GM18870 (cell line): ENCODE measurements around the gene C11orf16.
"Not testable (repeated sequence)": the region's sequence is repeated elsewhere in the genome, so short reads cannot be mapped to it uniquely, and the experiment has no call there.

Experiments
- ATAC-seq: cut with Tn5 transposase; IDR thresholded peaks from one replicate; pipeline ENCODE4 v1.9.1; 2021; ENCODE audit warnings: moderate library complexity; ENCODE audit not compliant: unreplicated experiment

The C11orf16 gene

GRCh38 chr11:8937659-8938058 lies 4.9 kb upstream of the C11orf16 start:
- ATAC-seq, result no peak

GRCh38 chr11:8937159-8937558 lies 4.4 kb upstream of the C11orf16 start:
- no peak for ATAC-seq

- ATAC-seq, result not testable (repeated sequence)
Measured at GRCh38 chr11:8935789-8936188, 3.0 kb upstream of the C11orf16 start.

DNA sequence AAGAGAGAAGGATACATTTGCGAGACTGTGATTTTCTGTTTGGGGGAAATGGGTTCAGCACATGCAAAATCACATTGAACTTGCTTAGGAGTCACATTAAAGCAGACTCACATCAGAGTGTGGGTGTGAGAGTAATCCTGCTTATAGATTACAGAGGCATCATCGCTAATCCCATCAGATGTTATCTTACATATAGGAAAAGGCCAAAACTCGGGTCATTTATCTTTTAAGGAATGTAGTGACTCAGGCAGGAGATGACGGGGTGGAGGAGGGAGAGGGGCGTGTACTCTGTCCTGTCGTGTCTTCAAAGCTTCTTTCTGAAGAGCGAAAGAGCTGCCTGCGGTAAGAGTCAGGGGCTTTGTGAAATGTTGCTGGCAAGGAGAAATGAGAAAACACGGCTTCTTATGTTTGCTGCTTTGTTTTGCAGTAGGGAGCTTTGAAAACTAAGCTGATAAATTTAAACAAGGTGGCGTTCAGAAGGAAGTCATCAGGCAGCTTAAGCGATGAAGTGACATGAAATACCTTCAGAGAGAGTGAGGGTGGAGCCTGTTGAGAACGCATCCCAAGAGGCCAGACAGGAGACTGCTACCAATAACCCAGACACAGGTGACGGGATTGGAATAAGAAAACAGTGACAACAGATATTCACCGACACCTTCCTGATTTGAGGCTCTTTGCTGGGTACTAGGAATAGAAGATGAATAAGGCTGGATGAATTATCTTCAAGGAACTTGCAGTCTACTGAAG lies 2.2 kb upstream of the C11orf16 start:
- ATAC-seq, result no peak

GRCh38 chr11:8933931-8934330 lies 1.2 kb upstream of the C11orf16 start:
- no peak for ATAC-seq

DNA sequence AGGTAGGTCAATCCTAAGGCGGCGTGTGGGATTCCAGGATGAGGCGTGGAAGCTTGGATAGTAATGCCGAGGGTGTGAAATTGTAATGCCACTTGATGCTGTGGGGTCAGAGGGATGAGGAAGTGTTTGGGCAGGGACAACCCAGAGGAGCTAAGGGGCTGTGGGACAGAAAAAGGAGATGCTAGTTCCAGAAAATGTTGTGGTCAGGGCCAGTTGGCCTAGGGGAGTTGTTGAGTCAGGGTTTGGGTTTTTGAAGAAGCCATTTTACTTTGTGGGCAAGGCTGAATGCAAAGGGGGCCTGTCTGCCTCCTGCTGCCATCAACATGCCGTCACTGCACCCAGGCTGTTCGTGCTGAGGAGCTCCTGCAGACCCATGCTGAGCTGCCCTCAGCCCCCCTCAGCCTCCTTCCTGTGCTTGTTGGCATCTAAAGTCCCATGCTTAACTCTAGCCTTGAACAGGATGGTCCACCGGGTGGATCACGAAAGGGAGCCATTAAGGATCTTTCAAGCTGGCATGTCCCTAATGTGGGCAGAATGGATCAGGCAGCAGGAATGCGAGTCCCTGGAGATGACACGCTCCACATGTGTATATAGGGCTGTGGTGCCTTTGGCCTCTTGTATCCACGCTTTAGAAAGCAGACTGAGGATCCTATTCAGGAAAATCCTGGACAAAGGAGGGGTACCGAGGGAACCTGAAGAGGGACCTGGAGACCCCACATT lies 2.1 kb downstream of the C11orf16 start:
- ATAC-seq, result no peak

- ATAC-seq, result no peak
Measured at GRCh38 chr11:8928981-8929615, 3.6 kb downstream of the C11orf16 start.

- ATAC-seq, result no peak
Measured at GRCh38 chr11:8928205-8928604, 4.5 kb downstream of the C11orf16 start.

DNA sequence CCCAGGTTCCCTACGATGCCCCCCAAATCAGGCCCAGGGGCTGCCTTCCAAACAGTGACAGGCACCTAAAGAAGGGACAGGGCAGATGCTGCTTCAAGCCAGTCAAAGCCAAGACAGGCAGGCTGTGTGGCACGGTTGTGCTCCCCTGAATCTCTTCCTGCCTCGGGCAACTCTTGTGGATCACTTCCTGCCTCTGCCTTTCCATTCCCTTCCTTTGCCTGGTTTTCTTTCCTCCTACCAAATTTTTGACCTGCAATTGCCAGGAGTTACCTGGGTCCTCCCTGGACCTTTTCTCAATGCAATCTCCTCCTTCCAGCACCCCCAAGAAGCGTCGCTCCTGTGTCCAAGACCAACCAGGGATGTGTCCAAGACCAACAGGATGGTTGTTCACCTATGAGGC lies 5.5 kb downstream of the C11orf16 start:
- no peak for ATAC-seq

DNA sequence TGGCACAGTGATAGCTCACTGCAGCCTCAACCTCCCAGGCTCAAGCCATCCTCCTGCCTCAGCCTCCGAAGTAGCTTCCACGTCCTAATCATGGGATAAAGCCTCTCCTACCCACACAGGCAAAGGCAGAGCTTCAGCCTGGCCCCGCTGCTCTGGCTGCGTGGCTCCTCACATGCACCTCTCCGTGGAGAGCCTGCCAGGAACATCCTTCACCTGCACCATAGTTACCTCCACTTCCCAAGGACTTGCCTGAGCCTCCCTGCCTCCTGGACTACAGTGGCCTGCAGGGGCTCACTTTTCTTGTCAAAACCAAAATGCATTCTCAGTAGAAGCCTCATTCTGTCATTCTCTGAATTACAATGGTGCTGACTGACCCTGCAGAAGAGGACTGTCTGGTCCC lies 6.5 kb downstream of the C11orf16 start:
- ATAC-seq, result no peak

DNA sequence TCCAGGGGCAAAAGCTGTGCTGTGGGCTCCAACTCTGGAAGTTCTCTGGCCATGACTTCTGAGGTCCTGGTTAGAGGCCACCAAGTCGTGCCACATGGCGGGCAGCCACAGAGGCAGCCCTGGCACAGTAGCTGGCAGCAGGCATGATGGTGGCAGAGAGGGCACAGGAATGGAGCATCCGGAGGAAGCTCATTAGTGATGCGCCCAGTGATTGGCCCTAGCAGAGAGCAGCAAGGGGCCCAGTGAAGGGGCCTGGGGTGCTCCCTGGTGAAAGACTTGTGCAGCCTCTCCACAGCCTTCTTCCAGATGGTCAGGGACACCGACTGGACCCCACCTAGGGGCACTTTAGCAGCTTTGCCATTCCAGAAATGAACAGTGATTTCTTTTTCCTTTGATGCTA lies 7.0 kb downstream of the C11orf16 start:
- ATAC-seq, result no peak

DNA sequence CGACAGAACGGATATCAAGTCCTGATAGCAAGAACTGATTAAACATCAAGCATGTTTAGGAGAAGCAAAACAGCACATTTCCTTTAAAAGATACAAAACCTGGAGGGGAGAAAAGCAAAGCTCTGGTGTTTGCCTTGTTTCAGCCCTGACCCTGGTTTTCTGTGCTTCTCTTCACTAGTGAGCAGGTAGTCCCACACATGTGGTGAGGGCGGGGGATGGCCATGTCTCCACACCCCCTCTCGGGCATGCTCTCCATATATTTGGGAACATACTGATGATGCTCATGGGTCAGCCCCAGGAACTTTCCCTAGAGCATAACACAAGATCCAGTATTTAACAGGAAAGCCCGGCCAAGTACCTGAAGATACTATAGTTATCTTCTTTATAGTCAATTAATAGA lies 10.1 kb downstream of the C11orf16 start:
- ATAC-seq, result no peak

DNA sequence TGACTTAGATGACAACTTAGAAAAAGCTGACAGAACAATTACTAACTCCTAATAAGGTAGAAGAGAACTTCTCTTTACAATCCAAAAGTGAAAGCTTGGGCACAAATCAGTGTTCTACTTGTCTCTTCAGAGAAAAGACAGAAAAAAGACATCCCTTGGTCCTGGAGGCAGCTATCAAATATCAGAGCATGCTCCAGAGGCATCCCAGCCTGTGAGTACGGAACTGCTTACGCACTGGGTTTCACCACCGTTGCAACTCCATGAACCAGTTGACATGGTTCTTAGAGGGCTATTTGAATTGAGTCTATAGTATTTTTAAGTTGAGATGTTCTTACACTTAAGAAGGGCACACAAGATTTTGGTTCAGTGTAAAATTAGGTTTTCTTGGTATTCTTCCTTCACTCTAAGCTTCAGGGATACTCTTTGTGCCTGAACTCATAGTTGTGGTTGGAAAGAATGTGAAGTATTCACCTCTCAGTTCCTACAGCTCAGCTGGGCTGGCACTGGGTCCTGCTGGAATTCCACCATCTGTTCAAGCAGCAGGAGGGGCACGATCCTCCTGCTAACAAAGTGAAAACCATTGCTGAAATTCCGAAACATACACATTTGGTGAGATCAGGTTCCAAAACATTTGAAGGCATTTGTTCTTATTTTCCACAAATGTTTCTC lies 15.5 kb downstream of the C11orf16 start:
- ATAC-seq, result no peak

DNA sequence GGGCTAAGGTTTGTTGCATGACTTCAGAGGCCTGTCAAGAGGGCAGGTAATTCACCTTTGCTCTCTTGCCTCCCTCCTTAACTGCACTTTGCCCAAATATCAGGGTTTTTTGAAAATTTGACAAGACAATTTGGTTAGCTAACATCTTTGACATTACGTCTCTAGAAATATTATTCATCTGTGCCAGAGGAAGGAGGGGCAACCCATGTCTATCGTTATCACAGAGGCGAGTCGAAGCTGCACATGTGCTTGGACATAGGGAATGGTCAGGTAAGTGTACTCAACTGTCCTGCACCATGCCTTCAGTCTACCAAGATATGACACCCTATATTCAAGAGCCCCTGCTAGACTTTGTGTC lies 18.1 kb downstream of the C11orf16 start:
- no peak for ATAC-seq

DNA sequence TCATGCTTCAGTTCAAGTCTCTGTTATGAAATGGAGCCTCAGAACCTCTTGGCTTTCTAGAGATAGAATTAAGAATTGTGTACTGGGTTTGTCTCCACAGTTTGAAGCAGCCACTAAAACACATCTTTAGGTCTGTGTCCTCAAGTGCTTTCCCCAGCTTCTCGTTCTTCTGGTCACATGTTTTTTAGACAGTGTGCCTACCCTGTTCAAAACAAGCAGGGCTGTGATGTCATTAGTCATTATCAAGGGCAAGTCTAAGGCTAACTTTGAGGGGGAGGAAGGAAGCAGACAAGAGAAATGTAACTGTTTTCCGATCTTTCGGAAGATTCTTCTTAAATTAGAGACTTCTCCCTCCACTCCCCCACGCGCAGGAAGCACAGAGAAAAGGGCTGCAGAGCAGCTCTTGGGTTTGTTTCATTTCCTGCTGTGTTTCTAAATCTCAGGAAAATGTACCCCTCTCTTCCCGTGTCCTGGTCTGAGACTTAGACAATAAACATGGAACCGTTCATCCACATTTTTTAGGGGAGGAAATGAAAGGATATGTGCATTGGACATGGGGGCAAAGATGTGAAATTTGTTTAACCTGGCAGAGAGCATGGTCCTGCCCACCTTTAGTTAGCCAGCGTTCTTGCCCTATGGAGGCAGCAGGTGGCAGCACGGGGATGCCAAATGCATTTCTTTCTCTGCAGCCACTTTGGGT lies 18.6 kb downstream of the C11orf16 start:
- ATAC-seq, result no peak

- ATAC-seq, result peak; percentile 54
Measured at GRCh38 chr11:8911029-8911823, 21.5 kb downstream of the C11orf16 start, which contains the start of gene AKIP1. AKIP1 (plus strand) TSS chr11:8911189; CDS start chr11:8911450, 261 bp downstream.

DNA sequence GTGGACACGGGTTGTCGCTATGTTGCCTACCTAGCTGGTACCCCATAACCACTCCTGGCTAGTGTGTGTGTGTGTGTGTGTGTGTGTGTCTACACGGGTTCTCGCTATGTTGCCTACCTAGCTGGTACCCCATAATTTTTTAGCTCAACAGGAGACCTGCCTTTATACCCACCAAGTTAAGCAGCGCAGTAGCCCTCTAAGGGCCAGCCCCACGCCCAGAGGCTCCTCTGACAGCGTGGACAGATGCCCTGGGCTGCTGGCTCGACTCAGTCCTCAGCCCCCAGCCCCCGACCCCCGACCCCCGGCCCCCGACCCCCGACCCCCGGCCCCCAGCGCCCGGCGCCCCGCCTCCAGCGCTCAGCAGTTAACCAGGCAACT lies 22.1 kb downstream of the C11orf16 start:
- no peak for ATAC-seq

GRCh38 chr11:8908099-8908498 lies 24.6 kb downstream of the C11orf16 start:
- no peak for ATAC-seq

DNA sequence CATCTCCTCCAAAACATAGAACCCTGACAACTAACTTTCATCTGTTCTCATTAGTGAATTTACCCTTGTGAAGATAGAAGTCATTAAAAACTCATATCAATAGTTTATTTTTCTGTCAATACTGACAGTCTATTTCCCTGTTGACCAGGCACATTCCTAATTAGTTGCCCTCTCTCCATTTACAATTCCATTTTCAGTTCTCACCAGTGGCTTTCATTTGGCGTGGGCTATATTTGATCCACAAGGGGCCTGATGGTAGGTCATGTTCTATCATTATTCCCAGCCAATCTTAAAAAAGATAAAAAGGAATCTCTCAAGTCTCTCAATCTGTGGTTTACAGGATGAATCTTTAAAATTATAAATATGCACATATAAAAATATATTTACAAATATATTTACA lies 25.6 kb downstream of the C11orf16 start:
- no peak for ATAC-seq

DNA sequence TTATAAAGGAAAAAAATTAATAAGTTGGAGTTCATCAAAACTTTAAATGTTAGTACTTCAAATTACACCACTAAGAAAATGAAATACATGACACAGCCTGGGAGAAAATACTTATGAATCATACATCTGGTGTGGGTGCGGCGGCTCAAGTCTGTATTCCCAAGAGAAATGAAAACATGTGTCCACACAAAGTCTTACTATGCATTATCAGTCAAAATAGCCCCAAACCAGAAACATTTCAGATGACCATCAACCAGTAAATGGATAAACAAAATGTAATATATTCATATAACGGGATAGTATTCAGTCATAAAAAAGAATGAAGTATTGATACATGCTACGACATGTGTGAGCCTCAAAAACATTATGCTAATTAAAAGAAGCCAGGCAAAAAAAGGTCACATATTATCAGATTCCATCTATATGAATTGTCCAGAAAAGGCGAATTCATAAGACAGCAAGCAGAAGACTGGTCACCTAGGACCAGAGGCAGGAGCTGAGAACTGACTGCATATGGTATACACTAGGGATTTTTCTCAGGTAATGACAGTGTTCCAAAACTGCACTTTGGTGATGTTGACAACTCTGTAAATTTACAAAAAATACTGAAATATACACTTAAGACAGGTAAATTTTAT lies 27.1 kb downstream of the C11orf16 start:
- no peak for ATAC-seq
